Measurements from ENCODE around the gene COL4A2. TPM values are rescaled to one million over a fixed set of nuclear protein-coding genes. Genes with fewer than 3 reads are reported as not detected.

COL4A2 gene
- total RNA-seq, 1 donor from 2014 or later, result 417 TPM

DNA sequence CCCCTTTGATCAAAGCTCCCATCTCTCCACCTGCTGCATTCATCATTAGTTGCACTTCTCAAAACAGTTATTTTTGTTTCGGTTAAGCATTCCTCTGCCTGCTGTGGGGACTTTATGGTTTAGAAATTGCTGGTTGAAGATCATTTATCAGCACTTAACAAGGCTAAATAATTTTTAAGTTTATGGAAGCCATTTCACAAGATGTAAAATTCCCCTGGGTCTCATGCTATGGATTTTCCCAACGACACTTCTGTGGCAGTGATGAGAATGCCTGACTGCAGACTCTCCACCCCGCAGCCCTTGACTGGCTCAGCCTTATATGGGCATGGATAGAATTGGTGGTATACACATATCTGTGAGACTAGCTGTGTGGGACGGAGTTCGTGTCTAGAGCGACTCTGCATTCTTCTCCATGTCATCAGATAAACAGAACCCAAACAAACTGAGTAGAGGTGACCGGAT, 52.8 kb downstream of the COL4A2 start:
- DNase-seq (ENCODE audit: low spot score) (no peak), ATAC-seq (no peak)
- intact Hi-C loops (cut with DNase I), result no loop called here

GRCh38 chr13:110360598-110360997, 53.5 kb downstream of the COL4A2 start:
- intact Hi-C loops (cut with DNase I), result no loop called here
- no peak for DNase-seq (ENCODE audit: low spot score)
- ATAC-seq, result no peak

GRCh38 chr13:110361365-110361911, 54.4 kb downstream of the COL4A2 start:
- ATAC-seq, result peak; percentile 79
- no peak for DNase-seq (ENCODE audit: low spot score)
- intact Hi-C loops (cut with DNase I), result no loop called here

DNA sequence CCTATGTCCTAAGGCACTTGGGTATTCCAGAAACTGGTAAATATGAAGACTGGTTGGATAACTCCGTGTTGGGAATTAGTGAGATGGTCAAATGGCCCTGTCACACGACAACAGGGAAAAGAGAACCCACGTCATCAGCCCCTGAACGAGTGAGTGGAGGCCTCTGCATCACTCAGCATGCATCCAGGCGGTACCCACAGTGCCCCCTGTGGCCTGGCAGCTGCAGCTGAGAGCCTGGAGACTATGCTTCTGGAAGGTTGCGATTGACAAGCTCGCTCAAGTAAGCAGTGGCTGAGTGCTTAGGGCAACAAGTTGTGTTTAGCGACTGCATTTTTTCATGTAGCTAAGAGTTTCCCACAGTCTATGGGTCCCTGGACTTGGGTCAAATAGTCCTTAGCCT, 55.9 kb downstream of the COL4A2 start:
- intact Hi-C loops (cut with DNase I), result no loop called here
- DNase-seq (ENCODE audit: low spot score) (no peak), ATAC-seq (no peak)

DNA sequence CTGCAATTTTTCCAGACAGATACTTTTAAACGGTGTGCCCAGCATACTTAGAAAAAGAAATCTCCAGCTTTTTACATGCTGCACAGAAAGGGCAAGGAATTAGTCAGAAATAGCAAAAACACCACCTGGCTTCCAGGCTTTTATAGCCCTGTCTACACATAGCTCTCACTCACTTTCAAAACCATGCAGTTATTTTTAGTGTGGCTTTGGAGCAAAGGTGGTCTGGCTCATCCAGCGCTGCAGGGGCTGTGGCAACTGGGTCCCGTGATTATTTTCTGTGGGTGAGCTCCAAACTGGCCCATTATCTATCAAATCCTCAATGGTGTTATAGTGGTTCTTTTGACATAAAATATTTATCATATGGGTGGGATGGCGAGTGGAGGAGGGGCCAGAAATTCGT, 57.0 kb downstream of the COL4A2 start:
- intact Hi-C loops (cut with DNase I), result no loop called here
- no peak for DNase-seq (ENCODE audit: low spot score)
- ATAC-seq, result no peak

GRCh38 chr13:110365876-110366275, 58.8 kb downstream of the COL4A2 start:
- no peak for ATAC-seq
- DNase-seq (ENCODE audit: low spot score), result no peak
- intact Hi-C loops (cut with DNase I), result no loop called here

- ATAC-seq, result no peak
- intact Hi-C loops (cut with DNase I), result no loop called here
- DNase-seq (ENCODE audit: low spot score), result no peak
Observed at GRCh38 chr13:110366733-110367132, 59.6 kb downstream of the COL4A2 start.

DNA sequence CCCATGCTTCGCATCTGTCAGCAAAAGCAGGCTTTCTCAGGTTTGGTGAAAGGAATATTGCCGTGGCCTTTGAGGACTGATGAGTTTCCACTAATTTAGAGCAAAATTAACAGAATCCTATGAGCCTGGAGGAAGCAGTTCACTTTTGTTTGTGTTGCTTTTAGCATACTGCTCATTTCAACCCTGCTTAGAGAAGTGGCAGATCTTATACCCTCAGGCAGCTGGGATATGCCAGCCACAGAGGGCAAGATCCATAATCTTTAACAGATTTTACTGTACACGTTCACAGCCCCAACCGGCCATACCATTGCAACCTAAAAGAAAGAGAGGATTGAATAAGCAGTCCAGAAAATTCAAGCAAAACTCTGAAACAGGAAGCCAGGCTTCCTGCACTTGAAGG, 60.5 kb downstream of the COL4A2 start:
- ATAC-seq, result no peak
- no peak for DNase-seq (ENCODE audit: low spot score)
- intact Hi-C loops (cut with DNase I), result no loop called here

GRCh38 chr13:110368408-110368807, 61.3 kb downstream of the COL4A2 start:
- DNase-seq (ENCODE audit: low spot score), result no peak
- intact Hi-C loops (cut with DNase I), result no loop called here

GRCh38 chr13:110369400-110369799, 62.3 kb downstream of the COL4A2 start:
- no peak for ATAC-seq
- intact Hi-C loops (cut with DNase I), result no loop called here
- no peak for DNase-seq (ENCODE audit: low spot score)

More at GRCh38 chr13:110368408-110368807, 61.3 kb downstream of the COL4A2 start:
- no peak for ATAC-seq

- intact Hi-C loops (cut with DNase I), result no loop called here
- DNase-seq (ENCODE audit: low spot score), result no peak
- ATAC-seq, result peak; percentile 74
Observed at GRCh38 chr13:110371550-110372465, 64.7 kb downstream of the COL4A2 start.

DNA sequence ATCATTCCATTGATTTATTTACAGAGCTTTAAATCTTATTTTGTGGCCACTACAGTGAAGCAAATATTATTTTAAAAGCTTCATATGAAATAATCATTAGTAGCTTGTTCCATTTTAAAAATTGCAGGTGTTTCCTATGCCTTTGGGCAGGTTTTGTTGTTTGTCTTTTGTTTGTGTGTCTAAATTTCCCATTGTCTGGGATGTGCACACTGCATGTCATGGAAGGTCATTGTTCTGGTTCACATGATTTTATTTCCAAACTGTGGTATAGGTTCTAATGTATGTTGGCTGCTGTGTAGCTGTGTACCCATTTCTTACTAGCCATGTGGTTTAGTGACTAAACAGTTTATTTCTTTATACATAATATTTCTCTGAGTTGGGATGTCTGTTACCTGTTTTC, 65.6 kb downstream of the COL4A2 start:
- intact Hi-C loops (cut with DNase I), result no loop called here
- DNase-seq (ENCODE audit: low spot score), result no peak

GRCh38 chr13:110373617-110374016, 66.5 kb downstream of the COL4A2 start:
- intact Hi-C loops (cut with DNase I), result no loop called here
- no peak for ATAC-seq
- no peak for DNase-seq (ENCODE audit: low spot score)

More for the DNA sequence above, 65.6 kb downstream of the COL4A2 start:
- no peak for ATAC-seq

DNA sequence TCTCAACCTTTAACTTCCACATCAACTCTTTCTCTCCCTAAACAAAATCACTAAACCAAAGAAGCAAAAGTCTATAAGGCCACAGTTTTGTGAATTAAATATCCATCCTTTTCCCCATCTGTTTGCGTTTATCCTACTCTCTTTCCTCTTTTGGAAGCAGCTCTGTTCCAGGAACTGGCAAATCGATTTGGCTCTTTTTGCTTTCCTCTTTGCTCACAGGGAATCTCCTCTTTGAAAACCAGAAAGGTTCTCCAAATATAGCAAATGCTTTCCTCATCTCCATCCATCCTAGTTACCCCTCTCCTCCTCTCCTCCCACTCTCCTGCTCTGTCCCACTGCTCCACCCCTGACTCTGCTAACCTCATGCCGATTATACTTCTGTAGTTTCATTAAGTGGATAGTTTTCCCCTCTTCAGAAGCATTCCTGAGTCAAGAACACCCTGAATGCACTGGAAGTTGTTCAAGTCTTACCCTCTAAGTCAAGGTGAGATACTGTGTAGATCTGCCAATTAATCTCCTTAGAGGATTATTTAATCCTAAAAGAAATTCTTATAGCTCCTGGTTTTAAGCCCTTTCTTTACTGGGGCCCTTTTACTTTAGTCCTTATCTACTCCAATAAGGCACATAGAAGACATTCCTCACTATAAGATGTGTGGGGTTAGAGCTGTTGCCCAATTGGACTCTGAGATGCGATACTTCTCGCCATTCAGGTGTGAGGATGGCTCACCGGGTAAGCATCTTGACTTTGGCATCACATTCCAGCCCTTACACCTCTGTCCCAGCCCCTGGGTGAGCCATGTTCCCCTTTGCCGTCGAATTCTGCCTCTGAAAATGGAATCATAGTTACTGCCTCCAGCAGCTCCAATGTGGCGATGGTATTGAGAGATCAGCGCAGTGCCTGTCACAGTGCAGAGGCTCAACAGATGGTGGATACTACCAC, 67.6 kb downstream of the COL4A2 start:
- intact Hi-C loops (cut with DNase I), result no loop called here
- DNase-seq (ENCODE audit: low spot score) (no peak), ATAC-seq (no peak)

- intact Hi-C loops (cut with DNase I), result no loop called here
- no peak for DNase-seq (ENCODE audit: low spot score)
- peak; percentile 36 for ATAC-seq
Observed at GRCh38 chr13:110376120-110376519, 69.0 kb downstream of the COL4A2 start.

DNA sequence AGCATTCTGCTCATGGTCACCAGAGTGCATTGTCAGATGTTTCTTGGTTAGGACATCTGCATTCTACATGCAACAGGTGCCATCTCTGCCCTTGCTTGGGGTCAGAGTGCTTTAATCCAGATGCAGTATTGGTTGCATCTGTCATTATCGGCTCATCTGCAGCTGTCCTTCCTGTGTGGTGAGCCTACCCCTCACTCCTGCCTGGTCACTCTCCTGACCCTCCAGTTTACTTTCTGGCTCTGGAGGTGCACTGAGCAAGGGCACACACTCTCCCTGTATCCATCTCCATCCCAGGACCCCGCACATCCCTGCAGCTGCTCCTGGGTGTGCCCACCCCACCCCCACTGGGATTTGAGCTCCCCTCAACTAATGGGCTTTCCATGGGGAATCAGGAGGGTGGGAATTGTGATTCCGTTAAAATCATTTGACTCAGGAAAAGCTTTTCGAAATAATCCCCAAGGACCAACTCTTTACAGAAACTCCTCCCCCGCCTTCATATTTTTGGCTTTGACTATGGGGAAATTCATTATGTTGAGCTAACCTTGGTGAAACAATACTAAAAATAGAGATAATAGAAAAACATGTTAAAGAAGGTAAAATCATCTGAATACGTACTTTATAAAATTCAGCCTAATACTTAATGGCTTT, 70.2 kb downstream of the COL4A2 start:
- peak; percentile 21 for ATAC-seq
- no peak for DNase-seq (ENCODE audit: low spot score)
- intact Hi-C loops (cut with DNase I), result no loop called here

- ATAC-seq, result no peak
- intact Hi-C loops (cut with DNase I), result no loop called here
- DNase-seq (ENCODE audit: low spot score), result no peak
Observed at GRCh38 chr13:110377826-110378201, 70.7 kb downstream of the COL4A2 start.

DNA sequence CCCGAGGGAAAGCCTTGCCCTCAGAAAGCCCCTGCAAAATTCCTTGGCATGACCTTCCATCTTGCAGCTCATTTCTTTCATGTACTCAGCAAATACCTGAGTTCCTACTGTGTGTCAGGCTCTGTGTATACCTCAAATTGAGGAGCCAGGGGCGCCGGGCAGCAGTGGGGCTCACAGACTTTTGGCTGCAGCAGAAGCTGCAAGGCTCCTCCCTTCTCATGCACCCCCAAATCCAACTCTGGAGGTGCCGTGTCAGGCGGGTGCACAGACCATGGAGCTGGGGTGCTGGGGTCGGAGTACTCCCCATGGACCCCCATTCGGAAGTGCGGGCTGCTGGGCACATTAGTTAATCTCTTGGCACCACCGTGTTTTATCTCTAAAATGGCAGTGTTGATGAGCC, 72.3 kb downstream of the COL4A2 start:
- intact Hi-C loops (cut with DNase I), result no loop called here
- no peak for ATAC-seq
- DNase-seq (ENCODE audit: low spot score), result no peak

- intact Hi-C loops (cut with DNase I), result no loop called here
- DNase-seq (ENCODE audit: low spot score) (no peak), ATAC-seq (no peak)
Observed at GRCh38 chr13:110379905-110380341, 72.8 kb downstream of the COL4A2 start.

Measured in sciatic nerve (tissue), 2 donors.